Fibroblast of lung (primary cell): ENCODE measurements around the gene NOL11.

Source experiments
- CTCF ChIP-seq, 2 donors: IDR thresholded peaks in 1 of 2; conservative IDR thresholded peaks in 1 of 2; 1 replicate in 1 of 2; 2 replicates in 1 of 2; pipeline ENCODE4 v1.5.1; 2011 to 2012; ENCODE audit warnings: low read length in 2 of 2, control low read depth in 1 of 2, inconsistent platforms in 1 of 2, low read depth in 1 of 2, mild to moderate bottlenecking in 1 of 2
- EZH2 ChIP-seq: IDR thresholded peaks from 2 replicates; pipeline ENCODE4 v1.5.1; 2012; ENCODE audit warnings: low read length, control low read depth, mild to moderate bottlenecking; ENCODE audit errors: missing control alignments

- TF ChIP-seq CTCF (conservative IDR thresholded peaks at IDR 0.05 in 1 of 2, IDR thresholded peaks at IDR 0.05 in 1 of 2; ENCODE audit: low read depth in 1 of 2, low read length in 2 of 2) (no peak), EZH2 (no peak)
Observed at GRCh38 chr17:67707442-67707841, 10.3 kb upstream of the NOL11 start.
